AG09309 (cell line): ENCODE data around the gene TUFM.

Source experiments
- DNase-seq: peaks from one replicate; pipeline ENCODE4 v3.0.0-alpha.2; 2010; ENCODE audit warnings: low read depth
- H3K4me3 ChIP-seq: 2 replicates; pipeline ENCODE4 v1.5.1; 2011; ENCODE audit warnings: mild to moderate bottlenecking, low read depth, low read length, moderate library complexity; ENCODE audit not compliant: control insufficient read depth
- TF ChIP-seq, protein P1 (sequence below): IDR thresholded peaks from 2 replicates; pipeline ENCODE4 v1.5.1; 2011; ENCODE audit warnings: mild to moderate bottlenecking, low read depth, low read length, inconsistent platforms; ENCODE audit not compliant: insufficient read depth, control insufficient read depth; ENCODE audit errors: missing control alignments

TUFM gene

DNA sequence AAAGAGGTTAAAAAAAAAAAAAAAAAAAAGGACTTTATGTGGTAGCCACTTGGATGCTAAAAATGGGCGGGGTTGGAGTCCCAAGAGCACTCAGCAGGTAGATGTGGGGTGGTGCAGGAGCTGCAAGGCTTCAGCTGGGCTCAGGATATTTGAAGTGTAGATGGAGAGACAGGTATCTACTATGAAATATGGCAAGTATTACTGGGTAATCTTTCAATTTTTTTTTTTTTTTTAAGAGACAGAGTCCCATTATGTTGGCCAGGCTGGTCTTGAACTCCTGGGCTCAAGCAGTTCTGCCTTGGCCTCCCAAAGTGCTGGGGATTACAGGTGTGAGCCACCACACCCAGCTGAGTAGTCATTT is 7.6 kb downstream of the TUFM start:
- H3K4me3 ChIP-seq = no peak overlapping the region
- TF ChIP-seq, protein P1, sequence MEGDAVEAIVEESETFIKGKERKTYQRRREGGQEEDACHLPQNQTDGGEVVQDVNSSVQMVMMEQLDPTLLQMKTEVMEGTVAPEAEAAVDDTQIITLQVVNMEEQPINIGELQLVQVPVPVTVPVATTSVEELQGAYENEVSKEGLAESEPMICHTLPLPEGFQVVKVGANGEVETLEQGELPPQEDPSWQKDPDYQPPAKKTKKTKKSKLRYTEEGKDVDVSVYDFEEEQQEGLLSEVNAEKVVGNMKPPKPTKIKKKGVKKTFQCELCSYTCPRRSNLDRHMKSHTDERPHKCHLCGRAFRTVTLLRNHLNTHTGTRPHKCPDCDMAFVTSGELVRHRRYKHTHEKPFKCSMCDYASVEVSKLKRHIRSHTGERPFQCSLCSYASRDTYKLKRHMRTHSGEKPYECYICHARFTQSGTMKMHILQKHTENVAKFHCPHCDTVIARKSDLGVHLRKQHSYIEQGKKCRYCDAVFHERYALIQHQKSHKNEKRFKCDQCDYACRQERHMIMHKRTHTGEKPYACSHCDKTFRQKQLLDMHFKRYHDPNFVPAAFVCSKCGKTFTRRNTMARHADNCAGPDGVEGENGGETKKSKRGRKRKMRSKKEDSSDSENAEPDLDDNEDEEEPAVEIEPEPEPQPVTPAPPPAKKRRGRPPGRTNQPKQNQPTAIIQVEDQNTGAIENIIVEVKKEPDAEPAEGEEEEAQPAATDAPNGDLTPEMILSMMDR = no peak
- DNase-seq = no peak

DNA sequence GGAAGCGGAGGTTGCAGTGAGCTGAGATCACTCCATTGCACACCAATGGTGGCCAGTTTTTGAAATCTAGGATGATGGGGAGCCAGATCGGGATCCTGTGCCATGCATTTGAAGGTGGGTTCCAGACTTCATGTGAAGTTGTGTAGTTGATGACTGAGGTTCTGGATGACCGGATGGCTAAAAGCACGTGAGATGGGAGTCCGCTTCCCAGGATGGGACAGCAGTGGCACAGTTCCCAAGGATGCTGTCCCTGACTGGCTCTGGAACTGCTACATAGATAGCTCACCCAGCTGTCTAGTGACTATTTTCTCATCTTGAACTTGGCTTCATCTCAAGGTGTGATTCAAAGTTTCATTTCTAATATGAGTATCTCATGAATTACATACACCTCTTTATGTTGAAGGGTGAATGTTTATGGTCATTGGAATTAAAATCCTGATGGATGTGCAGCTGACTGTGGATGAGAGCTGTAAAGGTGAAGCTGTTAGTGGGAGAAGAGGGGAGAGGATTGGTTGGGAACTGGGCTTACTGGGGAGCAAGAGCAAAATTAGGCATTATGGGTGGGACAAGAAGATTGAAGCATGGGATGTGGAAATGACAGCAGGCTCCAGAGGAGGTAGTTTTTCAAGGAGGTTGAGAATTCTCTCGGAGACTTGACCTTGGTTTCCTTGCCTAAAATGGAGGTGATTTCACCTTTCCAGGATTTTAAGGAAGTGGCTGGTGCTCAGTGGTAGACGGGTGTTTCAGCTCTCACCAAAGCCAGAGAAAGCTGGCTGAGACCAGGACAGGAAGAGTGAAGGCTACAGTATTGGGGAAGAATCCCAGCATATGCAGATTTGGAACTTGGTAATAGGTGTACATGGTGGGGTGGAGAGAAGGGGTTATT is 8.2 kb downstream of the TUFM start:
- H3K4me3 ChIP-seq = no peak overlapping the region
- TF ChIP-seq, protein P1 = no peak
- DNase-seq = no peak

DNA sequence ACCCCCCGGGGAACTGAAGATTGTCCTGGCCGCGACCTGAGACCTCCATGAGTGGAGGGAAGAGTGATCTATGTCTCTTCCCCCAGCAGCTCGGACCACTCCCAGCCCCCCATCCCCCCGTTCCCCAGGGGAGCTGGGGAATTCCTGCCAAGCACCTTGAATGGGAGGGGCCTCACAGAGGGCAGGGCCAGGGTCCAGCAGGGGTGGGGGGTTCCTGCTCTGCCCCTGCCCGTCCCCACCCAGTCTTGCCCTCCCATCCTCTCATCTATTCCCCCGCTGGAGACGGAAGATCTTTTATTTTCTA is 9.4 kb downstream of the TUFM start:
- no peak overlapping the region for H3K4me3 ChIP-seq
- TF ChIP-seq, protein P1 = no peak
- DNase-seq = no peak

DNA sequence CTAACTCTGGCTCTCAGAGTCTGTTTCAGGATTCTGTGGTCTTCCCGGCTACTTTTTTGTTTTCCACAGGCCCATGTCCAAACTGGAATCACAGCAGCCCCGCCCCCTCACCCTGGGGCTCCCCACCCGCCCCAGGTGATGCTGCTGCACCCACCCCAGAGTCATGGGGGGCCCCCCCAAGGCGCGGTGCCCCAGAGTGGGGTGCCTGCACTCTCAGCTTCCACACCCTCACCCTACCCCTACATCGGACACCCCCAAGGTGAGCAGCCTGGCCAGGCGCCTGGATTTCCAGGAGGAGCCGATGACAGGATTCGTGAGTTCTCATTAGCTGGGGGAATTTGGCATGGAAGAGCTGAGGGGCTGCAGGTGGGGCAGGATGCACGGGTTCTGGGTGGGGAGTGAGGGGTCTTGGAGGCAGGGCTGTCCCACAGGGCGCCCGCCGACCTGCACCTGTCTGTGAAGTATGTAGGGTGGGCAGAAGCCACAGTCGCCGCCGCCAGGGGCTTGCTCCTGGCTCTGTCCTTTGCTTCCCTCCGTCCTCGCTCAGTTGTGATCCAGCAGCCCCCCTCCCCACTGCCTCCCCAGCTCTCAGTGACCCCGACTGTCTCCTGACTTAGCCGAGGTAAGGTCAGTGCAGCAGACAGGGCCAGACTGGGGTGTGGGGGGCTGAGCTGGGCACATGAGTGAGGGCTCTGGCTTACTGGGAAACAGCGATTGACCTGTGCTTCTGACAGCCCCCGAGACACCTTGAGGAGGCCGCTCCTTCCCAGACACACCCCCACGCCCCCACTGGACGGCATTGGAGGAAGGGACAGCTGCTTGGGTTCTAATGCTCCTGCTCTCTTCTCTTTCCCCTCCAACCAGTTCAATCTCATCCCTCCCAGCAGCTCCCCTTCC is 10.0 kb downstream of the TUFM start:
- H3K4me3 ChIP-seq = no peak overlapping the region
- TF ChIP-seq, protein P1 = no peak
- no peak for DNase-seq

DNA sequence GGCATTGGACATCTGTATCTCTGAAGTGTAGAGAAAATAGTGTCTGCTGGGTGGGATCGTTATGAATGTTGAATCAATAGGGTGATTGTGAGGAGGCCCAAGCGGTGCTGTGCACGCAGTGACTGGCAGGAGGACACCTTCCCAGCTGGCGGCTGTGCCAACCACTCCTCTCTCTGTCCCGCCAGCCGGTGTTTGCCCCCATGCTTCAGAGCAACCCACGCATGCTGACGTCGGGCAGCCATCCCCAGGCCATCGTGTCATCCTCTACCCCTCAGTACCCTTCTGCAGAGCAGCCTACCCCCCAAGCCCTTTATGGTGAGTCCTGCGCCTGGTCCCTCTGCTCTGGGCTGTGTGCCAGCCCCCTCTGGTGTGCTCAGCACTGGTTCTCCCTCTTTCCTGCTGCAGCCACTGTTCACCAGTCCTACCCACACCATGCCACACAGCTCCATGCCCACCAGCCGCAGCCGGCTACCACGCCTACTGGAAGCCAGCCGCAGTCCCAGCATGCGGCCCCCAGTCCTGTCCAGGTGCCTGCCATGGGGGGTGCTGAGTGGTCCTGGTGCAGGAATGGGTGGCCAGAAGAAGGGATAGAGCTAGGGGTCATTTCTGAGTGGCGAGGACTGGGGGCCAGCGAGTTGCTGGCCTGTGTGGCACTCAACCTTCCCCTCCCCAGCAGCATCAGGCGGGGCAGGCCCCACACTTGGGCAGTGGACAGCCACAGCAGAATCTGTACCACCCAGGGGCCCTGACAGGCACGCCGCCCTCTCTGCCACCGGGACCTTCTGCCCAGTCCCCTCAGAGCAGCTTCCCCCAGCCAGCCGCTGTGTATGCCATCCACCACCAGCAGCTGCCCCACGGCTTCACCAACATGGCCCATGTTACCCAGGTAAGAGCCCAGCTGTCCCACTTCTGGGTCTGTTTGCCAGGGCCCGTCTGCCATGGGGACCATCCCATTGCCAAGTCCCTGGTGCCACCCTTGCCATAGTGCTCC is 11.0 kb downstream of the TUFM start:
- TF ChIP-seq, protein P1 = no peak
- no peak overlapping the region for H3K4me3 ChIP-seq
- DNase-seq = no peak

DNA sequence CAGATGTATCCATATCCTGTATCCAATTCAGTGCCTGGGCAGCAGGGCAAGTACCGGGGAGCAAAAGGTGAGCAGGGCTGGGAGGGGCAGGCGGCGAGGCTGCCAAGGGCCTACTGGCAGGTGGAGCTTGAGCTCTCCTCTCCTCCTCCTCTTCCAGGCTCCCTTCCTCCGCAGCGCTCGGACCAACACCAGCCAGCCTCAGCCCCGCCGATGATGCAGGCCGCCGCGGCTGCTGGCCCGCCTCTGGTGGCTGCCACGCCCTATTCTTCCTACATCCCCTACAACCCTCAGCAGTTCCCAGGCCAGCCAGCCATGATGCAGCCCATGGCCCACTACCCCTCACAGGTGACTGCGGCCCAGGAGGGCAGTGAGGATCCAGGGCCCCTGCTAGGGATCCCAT is 11.8 kb downstream of the TUFM start:
- TF ChIP-seq, protein P1 = no peak
- no peak for DNase-seq
- no peak overlapping the region for H3K4me3 ChIP-seq
